Non-pigmented ciliary epithelial cell (primary cell): ENCODE measurements around the gene KANSL1.
"Not testable (repeated sequence)": the region's sequence is repeated elsewhere in the genome, so short reads cannot be mapped to it uniquely, and the experiment has no call there.

Experiments
- DNase-seq: peaks from one replicate; pipeline ENCODE4 v3.0.0-alpha.2; 2010; ENCODE audit warnings: low read depth

KANSL1 gene

DNA sequence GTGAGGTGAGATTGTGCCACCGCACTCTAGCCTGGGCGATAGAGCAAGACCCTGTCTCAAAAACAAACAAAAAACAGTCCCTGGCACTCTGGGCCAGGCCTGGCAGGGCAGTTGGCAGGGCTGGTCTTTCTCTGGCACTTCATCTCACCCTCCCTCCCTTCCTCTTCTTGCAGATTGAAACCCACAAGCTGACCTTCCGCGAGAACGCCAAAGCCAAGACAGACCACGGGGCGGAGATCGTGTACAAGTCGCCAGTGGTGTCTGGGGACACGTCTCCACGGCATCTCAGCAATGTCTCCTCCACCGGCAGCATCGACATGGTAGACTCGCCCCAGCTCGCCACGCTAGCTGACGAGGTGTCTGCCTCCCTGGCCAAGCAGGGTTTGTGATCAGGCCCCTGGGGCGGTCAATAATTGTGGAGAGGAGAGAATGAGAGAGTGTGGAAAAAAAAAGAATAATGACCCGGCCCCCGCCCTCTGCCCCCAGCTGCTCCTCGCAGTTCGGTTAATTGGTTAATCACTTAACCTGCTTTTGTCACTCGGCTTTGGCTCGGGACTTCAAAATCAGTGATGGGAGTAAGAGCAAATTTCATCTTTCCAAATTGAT lies 169.3 kb downstream of the KANSL1 start:
- DNase-seq = no peak

DNA sequence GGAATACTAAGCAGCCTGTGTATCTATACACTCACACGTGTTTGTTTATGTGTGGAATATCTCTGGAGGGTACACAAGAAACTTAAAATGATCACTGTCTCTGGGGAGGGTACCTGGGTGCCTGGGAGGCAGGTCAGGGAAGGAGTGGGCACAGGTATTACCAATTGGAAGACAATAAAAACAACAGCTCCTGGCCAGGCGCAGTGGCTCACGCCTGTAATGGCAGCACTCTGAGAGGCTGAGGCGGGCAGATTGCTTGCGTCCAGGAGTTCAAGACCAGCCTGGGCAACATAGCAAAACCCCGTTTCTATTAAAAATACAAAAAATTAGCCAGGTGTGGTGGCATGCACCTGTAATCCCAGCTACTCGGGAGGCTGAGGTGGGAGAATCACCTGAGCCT lies 169.9 kb downstream of the KANSL1 start:
- not testable (repeated sequence) for DNase-seq

DNA sequence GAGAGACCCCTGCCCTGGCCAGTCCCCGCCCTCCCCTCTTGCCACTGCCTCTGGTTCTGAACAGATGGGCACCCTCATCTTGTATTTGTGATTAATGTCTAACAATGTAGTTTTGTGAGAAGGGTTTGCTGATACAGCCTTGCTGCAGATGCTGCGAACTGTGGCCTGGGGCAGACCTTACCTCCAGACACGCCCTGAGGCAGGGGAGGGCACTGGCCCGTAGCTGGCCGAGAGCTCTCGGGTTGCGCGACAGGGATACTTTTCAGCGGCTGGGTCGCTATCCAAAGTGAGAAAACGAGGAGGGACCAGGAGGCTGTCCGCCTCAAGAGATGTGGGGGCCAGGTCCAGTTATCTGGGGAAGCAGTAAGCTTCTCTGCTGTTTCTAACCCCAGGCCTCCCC lies 172.2 kb downstream of the KANSL1 start:
- no peak for DNase-seq

DNA sequence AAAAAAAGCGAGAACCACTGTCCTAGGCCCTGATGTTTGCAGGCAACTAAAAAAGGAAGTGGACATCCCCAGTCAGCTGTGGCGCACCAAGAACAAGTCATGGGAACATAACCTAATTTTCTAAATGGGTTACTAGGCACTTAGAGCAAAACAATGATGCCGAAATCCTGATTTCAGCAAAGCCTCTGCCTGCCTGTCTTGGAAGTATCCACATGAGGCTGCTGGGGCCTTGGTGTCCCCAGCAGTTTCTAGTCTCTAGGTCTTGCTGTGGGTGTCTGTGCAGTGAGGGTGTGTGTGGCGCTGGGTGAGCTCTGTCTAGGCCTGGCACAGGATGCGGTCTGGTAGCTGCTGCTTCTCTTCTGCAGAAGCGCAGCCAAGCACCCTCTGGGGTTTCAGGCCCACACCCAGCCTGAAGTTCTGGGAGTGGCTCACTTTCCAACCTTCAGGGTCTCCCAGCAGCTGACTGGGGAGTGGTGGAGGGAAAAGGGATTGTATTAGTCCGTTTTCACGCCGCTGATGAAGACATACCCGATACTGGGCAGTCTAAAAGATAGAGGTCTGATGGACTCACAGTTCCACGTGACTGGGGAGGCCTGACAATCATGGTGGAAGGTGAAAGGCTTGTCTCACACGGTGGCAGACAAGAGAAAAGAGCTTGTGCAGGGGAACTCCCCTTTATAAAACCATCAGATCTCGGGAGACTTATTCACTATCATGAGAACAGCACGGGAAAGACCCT lies 173.0 kb downstream of the KANSL1 start:
- no peak for DNase-seq

DNA sequence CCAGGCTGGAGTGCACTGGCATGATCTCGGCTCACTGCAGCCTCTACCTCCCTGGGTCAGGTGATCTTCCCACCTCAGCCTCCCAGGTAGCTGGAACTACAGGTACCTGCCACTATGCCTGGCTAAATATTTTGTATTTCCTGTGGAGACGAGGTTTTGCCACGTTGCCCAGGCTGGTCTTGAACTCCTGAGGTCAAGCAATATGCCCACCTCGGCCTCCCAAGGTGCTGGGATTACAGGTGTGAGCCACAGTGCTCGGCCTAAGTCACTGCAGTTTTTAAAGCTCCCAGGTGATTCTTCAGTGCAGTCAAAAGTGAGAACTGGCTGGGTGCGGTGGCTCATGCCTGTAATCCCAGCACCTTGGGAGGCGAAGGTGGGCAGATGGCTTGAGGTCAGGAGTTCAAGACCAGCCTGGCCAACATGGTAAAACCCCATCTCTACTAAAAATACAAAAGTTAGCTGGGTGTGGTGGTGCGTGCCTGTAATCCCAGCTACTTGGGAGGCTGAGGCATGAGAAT lies 173.8 kb downstream of the KANSL1 start:
- not testable (repeated sequence) for DNase-seq

DNA sequence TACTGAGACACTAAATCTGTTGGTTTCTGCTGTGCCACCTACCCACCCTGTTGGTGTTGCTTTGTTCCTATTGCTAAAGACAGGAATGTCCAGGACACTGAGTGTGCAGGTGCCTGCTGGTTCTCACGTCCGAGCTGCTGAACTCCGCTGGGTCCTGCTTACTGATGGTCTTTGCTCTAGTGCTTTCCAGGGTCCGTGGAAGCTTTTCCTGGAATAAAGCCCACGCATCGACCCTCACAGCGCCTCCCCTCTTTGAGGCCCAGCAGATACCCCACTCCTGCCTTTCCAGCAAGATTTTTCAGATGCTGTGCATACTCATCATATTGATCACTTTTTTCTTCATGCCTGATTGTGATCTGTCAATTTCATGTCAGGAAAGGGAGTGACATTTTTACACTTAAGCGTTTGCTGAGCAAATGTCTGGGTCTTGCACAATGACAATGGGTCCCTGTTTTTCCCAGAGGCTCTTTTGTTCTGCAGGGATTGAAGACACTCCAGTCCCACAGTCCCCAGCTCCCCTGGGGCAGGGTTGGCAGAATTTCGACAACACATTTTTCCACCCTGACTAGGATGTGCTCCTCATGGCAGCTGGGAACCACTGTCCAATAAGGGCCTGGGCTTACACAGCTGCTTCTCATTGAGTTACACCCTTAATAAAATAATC lies 179.6 kb downstream of the KANSL1 start:
- no peak for DNase-seq

DNA sequence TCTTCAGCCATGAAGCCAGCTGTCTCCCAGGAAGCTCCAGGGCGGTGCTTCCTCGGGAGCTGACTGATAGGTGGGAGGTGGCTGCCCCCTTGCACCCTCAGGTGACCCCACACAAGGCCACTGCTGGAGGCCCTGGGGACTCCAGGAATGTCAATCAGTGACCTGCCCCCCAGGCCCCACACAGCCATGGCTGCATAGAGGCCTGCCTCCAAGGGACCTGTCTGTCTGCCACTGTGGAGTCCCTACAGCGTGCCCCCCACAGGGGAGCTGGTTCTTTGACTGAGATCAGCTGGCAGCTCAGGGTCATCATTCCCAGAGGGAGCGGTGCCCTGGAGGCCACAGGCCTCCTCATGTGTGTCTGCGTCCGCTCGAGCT lies 180.1 kb downstream of the KANSL1 start:
- DNase-seq = no peak

DNA sequence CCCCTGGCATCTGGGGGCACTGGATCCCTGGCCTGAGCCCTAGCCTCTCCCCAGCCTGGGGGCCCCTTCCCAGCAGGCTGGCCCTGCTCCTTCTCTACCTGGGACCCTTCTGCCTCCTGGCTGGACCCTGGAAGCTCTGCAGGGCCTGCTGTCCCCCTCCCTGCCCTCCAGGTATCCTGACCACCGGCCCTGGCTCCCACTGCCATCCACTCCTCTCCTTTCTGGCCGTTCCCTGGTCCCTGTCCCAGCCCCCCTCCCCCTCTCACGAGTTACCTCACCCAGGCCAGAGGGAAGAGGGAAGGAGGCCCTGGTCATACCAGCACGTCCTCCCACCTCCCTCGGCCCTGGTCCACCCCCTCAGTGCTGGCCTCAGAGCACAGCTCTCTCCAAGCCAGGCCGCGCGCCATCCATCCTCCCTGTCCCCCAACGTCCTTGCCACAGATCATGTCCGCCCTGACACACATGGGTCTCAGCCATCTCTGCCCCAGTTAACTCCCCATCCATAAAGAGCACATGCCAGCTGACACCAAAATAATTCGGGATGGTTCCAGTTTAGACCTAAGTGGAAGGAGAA lies 180.6 kb downstream of the KANSL1 start:
- DNase-seq = no peak

DNA sequence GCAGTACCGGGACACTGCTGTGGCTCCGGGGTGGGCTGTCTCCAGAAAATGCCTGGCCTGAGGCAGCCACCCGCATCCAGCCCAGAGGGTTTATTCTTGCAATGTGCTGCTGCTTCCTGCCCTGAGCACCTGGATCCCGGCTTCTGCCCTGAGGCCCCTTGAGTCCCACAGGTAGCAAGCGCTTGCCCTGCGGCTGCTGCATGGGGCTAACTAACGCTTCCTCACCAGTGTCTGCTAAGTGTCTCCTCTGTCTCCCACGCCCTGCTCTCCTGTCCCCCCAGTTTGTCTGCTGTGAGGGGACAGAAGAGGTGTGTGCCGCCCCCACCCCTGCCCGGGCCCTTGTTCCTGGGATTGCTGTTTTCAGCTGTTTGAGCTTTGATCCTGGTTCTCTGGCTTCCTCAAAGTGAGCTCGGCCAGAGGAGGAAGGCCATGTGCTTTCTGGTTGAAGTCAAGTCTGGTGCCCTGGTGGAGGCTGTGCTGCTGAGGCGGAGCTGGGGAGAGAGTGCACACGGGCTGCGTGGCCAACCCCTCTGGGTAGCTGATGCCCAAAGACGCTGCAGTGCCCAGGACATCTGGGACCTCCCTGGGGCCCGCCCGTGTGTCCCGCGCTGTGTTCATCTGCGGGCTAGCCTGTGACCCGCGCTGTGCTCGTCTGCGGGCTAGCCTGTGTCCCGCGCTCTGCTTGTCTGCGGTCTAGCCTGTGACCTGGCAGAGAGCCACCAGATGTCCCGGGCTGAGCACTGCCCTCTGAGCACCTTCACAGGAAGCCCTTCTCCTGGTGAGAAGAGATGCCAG lies 181.3 kb downstream of the KANSL1 start:
- DNase-seq = no peak

DNA sequence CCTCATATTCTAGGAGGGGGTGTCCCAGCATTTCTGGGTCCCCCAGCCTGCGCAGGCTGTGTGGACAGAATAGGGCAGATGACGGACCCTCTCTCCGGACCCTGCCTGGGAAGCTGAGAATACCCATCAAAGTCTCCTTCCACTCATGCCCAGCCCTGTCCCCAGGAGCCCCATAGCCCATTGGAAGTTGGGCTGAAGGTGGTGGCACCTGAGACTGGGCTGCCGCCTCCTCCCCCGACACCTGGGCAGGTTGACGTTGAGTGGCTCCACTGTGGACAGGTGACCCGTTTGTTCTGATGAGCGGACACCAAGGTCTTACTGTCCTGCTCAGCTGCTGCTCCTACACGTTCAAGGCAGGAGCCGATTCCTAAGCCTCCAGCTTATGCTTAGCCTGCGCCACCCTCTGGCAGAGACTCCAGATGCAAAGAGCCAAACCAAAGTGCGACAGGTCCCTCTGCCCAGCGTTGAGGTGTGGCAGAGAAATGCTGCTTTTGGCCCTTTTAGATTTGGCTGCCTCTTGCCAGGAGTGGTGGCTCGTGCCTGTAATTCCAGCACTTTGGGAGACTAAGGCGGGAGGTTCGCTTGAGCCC lies 182.5 kb downstream of the KANSL1 start:
- DNase-seq = no peak

DNA sequence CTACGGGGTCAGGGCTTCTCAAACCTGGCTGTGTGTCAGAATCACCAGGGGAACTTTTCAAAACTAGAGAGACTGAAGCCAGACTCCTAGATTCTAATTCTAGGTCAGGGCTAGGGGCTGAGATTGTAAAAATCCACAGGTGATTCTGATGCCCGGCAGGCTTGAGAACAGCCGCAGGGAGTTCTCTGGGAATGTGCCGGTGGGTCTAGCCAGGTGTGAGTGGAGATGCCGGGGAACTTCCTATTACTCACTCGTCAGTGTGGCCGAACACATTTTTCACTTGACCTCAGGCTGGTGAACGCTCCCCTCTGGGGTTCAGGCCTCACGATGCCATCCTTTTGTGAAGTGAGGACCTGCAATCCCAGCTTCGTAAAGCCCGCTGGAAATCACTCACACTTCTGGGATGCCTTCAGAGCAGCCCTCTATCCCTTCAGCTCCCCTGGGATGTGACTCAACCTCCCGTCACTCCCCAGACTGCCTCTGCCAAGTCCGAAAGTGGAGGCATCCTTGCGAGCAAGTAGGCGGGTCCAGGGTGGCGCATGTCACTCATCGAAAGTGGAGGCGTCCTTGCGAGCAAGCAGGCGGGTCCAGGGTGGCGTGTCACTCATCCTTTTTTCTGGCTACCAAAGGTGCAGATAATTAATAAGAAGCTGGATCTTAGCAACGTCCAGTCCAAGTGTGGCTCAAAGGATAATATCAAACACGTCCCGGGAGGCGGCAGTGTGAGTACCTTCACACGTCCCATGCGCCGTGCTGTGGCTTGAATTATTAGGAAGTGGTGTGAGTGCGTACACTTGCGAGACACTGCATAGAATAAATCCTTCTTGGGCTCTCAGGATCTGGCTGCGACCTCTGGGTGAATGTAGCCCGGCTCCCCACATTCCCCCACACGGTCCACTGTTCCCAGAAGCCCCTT lies 183.3 kb downstream of the KANSL1 start:
- DNase-seq = no peak

DNA sequence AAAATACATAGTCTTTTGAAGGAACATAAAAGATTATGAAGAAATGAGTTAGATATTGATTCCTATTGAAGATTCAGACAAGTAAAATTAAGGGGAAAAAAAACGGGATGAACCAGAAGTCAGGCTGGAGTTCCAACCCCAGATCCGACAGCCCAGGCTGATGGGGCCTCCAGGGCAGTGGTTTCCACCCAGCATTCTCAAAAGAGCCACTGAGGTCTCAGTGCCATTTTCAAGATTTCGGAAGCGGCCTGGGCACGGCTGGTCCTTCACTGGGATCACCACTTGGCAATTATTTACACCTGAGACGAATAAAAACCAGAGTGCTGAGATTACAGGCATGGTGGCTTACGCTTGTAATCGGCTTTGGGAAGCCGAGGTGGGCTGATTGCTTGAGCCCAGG lies 184.6 kb downstream of the KANSL1 start:
- DNase-seq = no peak

DNA sequence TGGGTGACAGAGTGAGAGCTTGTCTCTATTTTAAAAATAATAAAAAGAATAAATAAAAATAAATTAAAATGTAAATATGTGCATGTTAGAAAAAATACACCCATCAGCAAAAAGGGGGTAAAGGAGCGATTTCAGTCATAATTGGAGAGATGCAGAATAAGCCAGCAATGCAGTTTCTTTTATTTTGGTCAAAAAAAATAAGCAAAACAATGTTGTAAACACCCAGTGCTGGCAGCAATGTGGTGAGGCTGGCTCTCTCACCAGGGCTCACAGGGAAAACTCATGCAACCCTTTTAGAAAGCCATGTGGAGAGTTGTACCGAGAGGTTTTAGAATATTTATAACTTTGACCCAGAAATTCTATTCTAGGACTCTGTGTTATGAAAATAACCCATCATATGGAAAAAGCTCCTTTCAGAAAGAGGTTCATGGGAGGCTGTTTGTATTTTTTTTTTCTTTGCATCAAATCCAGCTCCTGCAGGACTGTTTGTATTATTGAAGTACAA lies 185.7 kb downstream of the KANSL1 start:
- no peak for DNase-seq

DNA sequence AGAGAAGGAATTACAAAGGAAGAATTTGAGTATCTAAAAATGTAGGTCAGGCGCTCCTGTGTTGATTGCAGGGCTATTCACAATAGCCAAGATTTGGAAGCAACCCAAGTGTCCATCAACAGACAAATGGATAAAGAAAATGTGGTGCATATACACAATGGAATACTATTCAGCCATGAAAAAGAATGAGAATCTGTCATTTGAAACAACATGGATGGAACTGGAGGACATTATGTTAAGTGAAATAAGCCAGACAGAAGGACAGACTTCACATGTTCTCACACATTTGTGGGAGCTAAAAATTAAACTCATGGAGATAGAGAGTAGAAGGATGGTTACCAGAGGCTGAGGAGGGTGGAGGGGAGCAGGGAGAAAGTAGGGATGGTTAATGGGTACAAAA lies 187.1 kb downstream of the KANSL1 start:
- not testable (repeated sequence) for DNase-seq

DNA sequence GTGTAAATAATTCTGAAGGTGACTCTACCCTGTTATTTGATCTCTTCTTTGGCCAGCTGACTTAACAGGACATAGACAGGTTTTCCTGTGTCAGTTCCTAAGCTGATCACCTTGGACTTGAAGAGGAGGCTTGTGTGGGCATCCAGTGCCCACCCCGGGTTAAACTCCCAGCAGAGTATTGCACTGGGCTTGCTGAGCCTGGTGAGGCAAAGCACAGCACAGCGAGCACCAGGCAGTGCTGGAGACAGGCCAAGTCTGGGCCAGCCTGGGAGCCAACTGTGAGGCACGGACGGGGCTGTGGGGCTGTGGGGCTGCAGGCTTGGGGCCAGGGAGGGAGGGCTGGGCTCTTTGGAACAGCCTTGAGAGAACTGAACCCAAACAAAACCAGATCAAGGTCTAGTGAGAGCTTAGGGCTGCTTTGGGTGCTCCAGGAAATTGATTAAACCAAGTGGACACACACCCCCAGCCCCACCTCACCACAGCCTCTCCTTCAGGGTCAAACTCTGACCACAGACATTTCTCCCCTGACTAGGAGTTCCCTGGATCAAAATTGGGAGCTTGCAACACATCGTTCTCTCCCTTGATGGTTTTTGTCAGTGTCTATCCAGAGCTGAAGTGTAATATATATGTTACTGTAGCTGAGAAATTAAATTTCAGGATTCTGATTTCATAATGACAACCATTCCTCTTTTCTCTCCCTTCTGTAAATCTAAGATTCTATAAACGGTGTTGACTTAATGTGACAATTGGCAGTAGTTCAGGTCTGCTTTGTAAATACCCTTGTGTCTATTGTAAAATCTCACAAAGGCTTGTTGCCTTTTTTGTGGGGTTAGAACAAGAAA lies 189.1 kb downstream of the KANSL1 start:
- DNase-seq = no peak

DNA sequence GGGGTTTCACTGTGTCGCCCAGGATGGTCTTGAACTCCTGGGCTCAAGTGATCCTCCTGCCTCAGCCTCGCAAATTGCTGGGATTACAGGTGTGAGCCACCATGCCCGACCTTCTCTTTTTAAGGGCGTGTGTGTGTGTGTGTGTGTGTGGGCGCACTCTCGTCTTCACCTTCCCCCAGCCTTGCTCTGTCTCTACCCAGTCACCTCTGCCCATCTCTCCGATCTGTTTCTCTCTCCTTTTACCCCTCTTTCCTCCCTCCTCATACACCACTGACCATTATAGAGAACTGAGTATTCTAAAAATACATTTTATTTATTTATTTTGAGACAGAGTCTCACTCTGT lies 190.3 kb downstream of the KANSL1 start:
- no peak for DNase-seq

DNA sequence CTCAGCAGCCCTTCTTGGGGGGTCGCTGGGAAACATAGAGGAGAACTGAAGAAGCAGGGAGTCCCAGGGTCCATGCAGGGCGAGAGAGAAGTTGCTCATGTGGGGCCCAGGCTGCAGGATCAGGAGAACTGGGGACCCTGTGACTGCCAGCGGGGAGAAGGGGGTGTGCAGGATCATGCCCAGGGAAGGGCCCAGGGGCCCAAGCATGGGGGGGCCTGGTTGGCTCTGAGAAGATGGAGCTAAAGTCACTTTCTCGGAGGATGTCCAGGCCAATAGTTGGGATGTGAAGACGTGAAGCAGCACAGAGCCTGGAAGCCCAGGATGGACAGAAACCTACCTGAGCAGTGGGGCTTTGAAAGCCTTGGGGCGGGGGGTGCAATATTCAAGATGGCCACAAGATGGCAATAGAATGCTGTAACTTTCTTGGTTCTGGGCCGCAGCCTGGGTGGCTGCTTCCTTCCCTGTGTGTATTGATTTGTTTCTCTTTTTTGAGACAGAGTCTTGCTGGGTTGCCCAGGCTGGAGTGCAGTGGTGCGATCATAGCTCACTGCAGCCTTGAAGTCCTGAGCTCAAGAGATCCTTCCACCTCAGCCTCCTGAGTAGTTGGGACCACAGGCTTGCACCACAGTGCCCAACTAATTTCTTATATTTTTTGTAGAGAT lies 190.8 kb downstream of the KANSL1 start:
- no peak for DNase-seq

DNA sequence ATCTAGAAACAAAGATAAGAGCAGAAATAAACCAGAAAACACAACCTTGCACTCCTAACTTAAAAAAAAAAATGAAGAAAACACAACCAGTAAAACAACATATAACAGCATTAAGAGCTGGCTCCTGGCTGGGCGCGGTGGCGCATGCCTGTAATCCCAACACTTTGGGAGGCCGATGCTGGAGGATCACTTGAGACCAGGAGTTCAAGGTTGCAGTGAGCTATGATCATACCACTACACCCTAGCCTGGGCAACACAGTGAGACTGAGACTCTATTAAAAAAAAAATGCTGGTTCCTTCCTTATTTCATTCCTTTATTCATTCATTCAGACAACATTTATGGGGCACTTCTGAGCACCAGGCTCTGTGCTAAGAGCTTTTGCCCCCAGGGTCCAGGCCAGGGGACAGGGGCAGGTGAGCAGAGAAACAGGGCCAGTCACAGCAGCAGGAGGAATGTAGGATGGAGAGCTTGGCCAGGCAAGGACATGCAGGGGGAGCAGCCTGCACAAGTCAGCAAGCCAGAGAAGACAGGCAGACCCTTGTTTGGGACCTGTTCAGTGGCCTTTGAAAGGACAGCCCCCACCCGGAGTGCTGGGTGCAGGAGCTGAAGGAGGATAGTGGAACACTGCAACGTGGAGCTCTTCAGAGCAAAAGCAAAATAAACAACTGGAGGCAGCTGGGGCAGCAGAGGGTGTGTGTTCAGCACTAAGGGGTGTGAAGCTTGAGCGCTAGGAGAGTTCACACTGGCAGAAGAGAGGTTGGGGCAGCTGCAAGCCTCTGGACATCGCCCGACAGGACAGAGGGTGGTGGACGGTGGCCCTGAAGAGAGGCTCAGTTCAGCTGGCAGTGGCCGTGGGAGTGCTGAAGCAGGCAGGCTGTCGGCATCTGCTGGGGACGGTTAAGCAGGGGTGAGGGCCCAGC lies 191.6 kb downstream of the KANSL1 start:
- no peak for DNase-seq
